T-helper 1 cell treated with Interleukin-12 subunit alpha and Interleukin-12 subunit beta and Interleukin-4 antibody, amounts not matched to agents 30 ng/mL and 1 ng/mL, for 36 hours (primary cell): ENCODE measurements around the gene SRBD1. TPM values are rescaled to one million over a fixed set of nuclear protein-coding genes. Genes with fewer than 3 reads are reported as not detected.

Source experiments
- intact Hi-C: fragments of 100-400 bp; cut with micrococcal nuclease; formaldehyde crosslinking; loops from one replicate; pipeline ENCODE4 v1.15.1; 2024
- total RNA-seq: library from RNA; stranded (reverse); gene quantifications from 2 replicates; pipeline ENCODE4 v1.2.3, GENCODE V29; 2022

The SRBD1 gene
- total RNA-seq, 1 donor from 2014 or later, result 21.2 TPM

DNA sequence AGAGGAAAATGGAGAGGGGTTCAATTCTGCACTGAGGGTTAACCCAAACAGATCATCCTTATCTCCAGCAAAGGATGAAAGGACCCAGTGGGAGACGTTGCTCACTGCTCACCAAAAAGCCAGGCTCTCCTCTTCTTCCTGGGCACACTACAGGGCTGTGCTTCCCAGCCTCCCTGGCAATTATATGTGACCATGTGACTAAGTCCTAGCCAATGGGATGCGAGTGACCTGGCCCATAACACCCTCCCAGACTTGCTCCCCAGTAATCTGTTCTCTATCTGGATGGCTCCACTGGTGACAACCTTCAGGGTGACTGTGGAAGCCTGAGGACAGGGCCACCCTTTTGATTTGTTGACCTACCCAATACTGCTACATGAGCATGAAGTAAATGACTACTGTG lies 29.5 kb upstream of the SRBD1 start:
- intact Hi-C loops, result loop anchor here (10.0 kb wide), 1 partner anchor 354 kb away; no protein-coding TSS in a partner anchor

GRCh38 chr2:45637440-45637839 lies 26.4 kb upstream of the SRBD1 start:
- intact Hi-C loops, result no loop called here

DNA sequence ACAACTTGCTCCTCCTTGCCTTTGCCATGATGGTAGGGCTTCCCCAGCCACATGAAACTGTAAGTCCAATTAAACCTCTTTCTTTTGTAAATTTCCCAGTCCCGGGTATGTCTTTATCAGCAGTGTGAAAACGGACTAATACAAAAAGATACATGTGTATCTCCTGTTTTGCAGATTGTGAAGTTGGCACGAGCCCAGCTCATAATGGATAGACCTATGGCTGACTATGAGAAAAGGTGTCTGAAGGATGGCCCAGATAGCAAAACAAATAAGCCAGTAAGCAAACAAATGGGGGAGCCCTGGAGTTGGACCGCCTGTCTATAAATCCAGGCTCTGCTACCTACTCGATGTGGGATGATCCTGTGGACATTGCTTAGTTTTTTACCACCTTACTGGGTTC lies 24.9 kb upstream of the SRBD1 start:
- intact Hi-C loops, result no loop called here

DNA sequence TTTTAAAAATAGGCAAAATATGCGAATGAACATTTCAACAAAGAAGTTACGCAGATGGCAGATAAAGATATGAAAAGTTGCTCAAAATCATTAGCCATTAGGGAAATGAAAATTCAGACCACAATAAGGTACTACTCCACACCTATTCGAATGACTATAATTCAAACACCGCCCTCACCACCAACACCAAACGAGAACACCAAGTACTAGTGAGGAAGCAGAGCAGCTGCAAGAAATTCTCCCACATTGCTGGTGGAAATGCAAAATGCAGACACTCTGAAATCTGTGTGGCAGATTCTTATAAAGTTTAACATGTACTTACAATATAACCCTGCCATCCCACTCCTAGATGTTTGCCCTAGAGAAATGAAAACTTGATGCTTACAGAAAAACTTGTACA lies 23.2 kb upstream of the SRBD1 start:
- intact Hi-C loops, result no loop called here

- intact Hi-C loops, result no loop called here
Observed at GRCh38 chr2:45631955-45632354, 20.9 kb upstream of the SRBD1 start.

GRCh38 chr2:45631319-45631718 lies 20.3 kb upstream of the SRBD1 start:
- intact Hi-C loops, result no loop called here

- intact Hi-C loops, result no loop called here
Observed at GRCh38 chr2:45629971-45630370, 18.9 kb upstream of the SRBD1 start.

DNA sequence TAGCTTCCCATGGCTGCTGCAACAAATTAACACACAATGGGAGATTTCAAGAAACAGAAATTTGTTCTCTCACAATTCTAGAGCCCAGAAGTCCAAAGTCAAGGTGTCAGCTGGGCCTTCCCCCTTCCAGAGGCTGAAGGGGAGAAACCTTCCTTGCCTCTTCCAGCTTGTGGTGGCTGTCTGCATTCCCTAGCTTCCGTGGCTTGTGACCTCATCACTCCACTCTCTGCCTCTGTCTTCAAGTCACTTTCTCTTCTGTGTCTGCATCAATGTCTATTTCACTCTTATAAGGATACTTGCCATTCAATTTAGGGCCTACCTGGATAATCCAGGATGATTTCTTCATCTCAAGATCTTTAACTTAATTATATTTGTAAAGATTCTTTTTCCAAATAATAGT lies 16.8 kb upstream of the SRBD1 start:
- intact Hi-C loops, result no loop called here

DNA sequence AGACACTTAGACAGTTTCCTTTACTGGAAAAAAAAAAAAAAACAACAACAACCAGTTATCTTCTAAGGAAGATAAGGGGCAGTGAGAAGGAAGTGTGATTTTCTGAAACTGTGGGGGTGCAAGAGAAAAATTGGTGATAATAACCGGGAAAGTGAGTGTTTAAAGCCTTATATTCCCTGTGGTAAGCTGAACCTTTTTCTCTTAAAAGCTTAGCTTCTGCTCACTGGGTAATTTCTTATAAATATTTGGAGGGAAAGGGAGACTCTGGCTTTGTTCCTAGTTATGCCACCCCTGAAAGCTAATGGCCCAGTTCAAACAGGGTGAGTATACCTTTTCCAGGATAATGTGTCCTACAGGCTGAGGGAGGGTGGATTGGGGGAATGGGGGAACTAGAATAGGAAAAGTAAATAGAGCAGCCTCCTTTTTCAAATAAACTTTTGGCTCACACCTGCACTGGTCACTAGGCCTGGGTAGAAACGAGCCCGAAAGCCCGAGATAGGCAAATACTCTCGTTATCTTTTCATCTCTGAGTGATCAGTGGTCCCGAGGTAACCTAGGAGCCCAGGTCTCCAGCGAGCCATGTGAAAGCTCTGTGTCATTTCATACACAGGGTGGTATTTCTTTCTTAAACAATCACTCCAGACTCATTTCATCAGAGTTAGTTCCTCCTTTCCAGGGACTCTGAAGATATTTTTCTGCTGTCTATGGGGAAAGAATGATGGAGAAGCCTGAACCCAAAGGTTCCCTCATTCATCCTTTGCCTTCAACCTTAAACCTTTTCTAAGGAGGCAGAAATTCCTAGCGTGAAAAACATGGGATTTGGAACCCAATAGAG lies 15.5 kb upstream of the SRBD1 start:
- intact Hi-C loops, result no loop called here

- intact Hi-C loops, result no loop called here
Observed at GRCh38 chr2:45625824-45626223, 14.8 kb upstream of the SRBD1 start.

- intact Hi-C loops, result no loop called here
Observed at GRCh38 chr2:45623098-45623497, 12.0 kb upstream of the SRBD1 start.

GRCh38 chr2:45622336-45623075 lies 11.4 kb upstream of the SRBD1 start:
- intact Hi-C loops, result no loop called here

GRCh38 chr2:45617496-45617895 lies 6.4 kb upstream of the SRBD1 start:
- intact Hi-C loops, result no loop called here

DNA sequence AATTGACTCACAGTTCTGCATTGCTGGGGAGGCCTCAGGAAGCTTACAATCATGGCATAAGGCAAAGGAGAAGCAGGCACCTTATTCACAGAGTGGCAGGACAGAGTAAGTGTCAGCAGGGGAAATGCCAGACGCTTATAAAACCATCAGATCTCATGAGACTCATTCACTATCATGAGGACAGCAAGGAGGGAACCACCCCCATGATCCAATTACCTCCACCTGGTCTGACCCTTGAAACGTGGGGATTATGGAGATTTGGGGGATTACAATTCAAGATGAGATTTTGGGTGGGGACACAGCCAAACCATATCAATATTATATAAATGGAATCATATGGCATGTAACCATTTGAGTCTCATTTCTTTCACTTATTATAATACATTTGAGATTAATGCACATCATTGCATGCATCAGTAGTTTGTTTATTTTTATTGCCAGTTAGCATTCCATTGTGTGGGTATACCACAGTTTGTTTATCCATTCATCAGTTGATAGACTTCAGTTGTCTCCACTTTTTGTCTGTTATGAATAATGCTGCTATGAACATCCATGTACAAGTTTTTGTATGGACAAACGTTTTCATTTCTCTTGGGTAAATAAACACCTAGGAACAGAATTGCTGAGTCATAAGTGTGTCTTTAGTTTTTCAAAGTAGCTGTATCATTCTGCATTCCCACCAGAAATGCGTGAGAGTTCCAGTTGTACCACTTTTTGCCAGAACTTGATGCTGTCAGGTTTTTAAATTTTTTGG lies 5.8 kb upstream of the SRBD1 start:
- intact Hi-C loops, result no loop called here

DNA sequence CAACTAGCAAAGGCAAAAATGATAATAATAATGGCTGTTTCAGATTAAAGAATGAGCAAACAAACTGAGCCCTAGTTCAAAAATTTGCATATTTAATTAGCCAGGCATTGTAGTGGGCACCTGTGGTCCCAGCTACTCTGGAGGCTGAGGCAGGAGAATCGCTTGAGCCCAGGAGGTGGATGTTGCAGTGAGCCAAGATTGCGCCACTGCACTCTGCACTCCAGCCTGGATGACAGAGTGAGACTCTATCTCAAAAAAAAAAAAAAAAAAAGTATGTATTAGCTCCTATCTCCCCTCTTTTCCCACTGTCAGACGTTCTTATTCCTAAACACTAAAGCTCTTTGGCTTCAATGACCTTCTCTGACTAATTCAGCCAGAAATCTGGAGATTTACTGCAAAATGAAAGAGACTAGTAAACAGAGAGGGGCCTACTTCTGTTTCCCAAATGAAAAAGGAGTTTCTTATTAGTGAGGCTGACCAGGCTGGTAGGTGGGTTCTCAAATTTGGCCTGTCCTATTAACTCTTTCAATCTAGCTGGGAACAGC lies 3.9 kb upstream of the SRBD1 start:
- intact Hi-C loops, result no loop called here

- intact Hi-C loops, result no loop called here
Observed at GRCh38 chr2:45614330-45614729, 3.3 kb upstream of the SRBD1 start.

- intact Hi-C loops, result no loop called here
Observed at GRCh38 chr2:45612731-45613130, 1.7 kb upstream of the SRBD1 start.

DNA sequence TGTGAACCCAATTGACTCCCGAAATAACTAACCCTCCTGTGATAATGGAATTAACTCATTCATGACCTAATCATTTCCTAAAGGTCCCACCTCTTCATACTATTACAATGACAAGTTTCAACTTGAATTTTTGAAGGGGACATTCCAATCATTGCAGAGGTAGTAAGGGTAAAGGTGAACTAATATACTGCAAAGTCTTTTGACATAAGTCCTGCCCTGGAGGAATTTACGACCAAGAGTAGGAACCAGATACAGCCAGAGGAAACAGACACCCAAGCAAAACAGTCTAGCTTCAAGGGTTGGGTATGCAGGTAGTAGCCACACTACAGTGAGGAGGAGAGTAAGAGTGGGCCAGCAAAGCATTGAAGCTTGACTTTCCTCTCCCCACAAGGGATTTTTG lies 1.2 kb upstream of the SRBD1 start:
- intact Hi-C loops, result no loop called here

GRCh38 chr2:45610281-45611019 lies 617 bp downstream of the SRBD1 start:
- intact Hi-C loops, result loop anchor here (1.0 to 2.0 kb wide), 7 partner anchors 25 to 1442 kb away; partner anchors contain the start of genes PPM1B and PRKCE

GRCh38 chr2:45607701-45608100 lies 3.4 kb downstream of the SRBD1 start:
- intact Hi-C loops, result no loop called here

DNA sequence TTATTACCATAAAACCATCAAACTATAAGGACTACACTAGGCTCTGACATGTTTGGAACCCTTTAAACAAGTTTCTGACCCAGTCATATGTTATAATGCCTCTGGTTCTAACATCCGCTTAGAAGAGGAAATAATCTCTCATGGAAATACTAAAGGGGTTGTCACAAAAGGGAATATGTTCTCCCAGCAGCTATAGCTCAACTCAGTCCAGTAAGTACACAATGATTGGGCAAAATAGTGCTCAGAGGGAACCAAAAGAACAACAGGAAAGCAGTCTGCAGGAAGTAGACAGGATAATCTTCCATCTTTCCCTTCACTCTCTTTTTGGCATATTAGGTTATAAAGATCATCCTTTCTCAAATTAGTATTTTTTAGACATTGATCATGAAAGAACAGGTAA lies 4.3 kb downstream of the SRBD1 start:
- intact Hi-C loops, result no loop called here
